GM08714 (cell line): Measurements from ENCODE around the gene POLR3K.
A peak's percentile ranks its signal among the peaks of the same experiment; 100 is the strongest.
"Not testable (repeated sequence)": the region's sequence is repeated elsewhere in the genome, so short reads cannot be mapped to it uniquely, and the experiment has no call there.

ENCODE experiments used
- H3K4me3 ChIP-seq: fragments of 200-500 bp; sonication (Bioruptor generic); 2 replicates; pipeline ENCODE4 v1.5.1; 2014; ENCODE audit warnings: mild to moderate bottlenecking, low read length, inconsistent platforms
- ZNF274 ChIP-seq: IDR thresholded peaks from 2 replicates; pipeline ENCODE4 v1.6.1; 2012; ENCODE audit warnings: mild to moderate bottlenecking, low read depth, low read length

POLR3K gene

DNA sequence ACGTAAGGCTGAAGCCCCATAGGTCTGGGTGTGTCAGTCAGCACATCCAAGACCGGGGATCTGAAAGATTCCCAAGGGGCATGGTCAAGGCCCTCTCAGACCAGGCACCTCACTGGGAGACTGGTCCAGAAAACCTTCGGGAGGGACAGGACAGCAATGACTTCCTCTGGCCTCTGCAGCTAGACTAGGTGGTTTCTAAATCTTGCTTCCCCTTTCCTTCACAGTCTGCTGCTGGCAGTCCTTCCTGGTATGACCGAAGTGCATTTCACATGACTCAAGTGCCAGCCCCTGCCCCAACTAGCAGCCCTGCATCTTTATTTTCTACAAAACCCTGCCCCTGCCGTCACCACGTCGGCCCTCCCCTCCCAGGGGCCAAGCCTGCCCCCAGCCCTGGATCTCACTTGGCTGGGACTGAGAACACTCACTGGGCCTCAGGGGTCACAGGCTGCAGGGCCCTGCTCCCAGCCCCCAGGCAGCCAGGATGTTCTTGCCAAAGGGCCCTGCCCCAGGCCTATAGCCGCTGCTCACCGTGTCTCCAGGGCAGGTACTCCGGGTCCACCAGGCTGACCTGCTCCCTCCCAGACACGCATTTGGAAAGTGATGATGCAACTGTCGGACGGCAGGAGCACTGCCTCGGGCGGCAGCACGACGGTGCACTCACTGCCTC is 18.3 kb downstream of the POLR3K start:
- TF ChIP-seq ZNF274 = no peak

DNA sequence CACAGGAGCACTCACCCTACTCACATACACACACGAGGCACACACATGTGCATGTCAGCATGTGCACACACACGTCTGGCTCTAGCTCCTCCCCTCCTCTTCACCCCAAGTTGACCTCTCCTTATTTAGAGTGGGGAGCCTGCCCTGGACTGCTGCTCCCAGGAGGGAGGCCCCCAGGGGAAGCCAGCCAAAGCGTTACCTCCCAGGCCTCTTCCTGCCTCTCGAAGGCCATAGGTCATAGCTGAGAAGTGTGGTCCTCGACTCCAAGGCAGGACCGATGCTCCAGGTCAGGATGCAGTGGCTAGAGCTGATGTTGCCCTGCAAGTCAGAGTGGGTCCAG is 18.8 kb downstream of the POLR3K start:
- TF ChIP-seq ZNF274 = no peak

More for the DNA sequence above, 18.3 kb downstream of the POLR3K start:
- H3K4me3 ChIP-seq = no peak overlapping the region

DNA sequence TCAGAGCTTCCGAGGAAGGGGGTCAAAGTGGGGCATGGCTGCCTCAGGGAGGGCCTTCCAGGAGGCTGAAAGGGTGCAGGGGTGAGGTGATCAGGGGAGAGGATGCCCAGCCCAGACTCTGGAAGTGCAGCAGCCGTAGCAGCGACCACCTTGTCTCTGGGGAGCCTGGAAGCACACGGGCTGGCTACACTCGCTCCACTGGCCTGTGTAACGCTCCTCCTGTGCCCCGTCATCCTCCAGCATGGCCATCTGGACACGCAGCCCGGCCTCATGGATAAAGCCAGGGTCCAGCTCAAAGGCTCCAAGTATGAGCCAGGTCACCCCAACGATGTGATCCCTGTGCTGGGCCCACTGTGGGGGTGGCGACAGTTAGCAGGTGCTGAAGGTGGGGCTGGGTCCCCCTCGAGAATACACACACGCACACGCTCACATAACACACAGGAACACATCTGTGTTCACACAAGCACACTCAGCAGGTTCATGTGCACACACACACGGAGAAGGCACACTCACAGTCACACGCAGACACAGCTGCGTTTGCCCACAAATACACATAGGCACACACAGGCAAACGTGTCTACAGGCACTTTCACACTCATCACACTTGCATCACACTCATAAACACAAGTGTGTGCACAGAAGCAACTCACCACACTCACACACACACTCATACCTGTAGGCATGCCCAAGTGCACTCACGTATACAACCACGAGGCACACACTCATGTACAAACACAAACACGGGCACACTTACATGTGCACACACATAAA is 19.3 kb downstream of the POLR3K start:
- no peak overlapping the region for H3K4me3 ChIP-seq
- no peak for TF ChIP-seq ZNF274

More for the DNA sequence above, 18.8 kb downstream of the POLR3K start:
- H3K4me3 ChIP-seq = no peak overlapping the region

- H3K4me3 ChIP-seq = not testable (repeated sequence)
Measured at GRCh38 chr16:33154-33876, 20.1 kb downstream of the POLR3K start.

DNA sequence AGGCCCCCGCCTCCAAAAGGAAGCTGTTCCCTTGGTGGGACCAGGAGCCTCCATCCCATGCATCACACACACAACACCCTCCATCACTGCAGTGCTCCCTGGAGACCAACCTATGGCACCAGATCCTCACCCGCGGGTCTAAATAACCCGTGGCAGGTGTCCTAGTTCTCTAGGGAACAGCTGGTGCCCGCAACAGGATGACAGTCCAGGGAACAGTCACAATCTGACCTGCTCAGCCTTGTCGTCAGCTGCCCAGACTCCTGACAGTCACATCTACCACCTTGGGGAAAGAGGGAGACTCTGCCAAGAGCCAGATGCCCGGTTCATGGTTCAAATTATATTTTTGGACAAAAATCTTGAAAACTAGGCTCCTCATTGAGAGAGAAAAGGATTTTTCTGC is 22.8 kb downstream of the POLR3K start:
- H3K4me3 ChIP-seq = not testable (repeated sequence)

- not testable (repeated sequence) for H3K4me3 ChIP-seq
Measured at GRCh38 chr16:25926-26348, 27.5 kb downstream of the POLR3K start.

- H3K4me3 ChIP-seq = not testable (repeated sequence)
Measured at GRCh38 chr16:24151-24550, 29.3 kb downstream of the POLR3K start.

GRCh38 chr16:20886-21285 is 32.5 kb downstream of the POLR3K start:
- H3K4me3 ChIP-seq = not testable (repeated sequence)

DNA sequence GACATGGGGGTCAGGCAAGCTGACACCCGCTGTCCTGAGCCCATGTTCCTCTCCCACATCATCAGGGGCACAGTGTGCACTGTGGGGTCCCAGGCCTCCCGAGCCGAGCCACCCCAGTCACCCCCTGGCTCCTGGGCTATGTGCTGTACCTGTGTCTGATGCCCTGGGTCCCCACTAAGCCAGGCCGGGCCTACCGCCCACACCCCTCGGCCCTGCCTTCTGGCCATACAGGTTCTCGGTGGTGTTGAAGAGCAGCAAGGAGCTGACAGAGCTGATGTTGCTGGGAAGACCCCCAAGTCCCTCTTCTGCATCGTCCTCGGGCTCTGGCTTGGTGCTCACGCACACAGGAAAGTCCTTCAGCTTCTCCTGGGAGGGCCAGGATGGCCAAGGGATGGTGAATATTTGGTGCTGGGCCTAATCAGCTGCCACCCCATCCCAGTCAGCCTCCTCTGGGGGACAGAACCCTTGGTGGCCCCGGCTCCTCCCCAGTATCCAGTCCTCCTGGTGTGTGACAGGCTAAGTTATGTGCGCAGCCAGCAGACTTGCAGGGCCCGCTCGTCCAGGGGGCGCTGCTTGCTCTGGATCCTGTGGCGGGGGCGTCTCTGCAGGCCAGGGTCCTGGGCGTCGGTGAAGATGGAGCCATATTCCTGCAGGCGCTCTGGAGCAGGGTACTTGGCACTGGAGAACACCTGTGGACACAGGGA is 36.2 kb downstream of the POLR3K start:
- H3K4me3 ChIP-seq = not testable (repeated sequence)

DNA sequence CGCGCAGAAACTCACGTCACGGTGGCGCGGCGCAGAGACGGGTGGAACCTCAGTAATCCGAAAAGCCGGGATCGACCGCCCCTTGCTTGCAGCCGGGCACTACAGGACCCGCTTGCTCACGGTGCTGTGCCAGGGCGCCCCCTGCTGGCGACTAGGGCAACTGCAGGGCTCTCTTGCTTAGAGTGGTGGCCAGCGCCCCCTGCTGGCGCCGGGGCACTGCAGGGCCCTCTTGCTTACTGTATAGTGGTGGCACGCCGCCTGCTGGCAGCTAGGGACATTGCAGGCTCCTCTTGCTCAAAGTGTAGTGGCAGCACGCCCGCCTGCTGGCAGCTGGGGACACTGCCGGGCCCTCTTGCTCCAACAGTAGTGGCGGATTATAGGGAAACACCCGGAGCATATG is 42.6 kb downstream of the POLR3K start:
- H3K4me3 ChIP-seq = not testable (repeated sequence)

DNA sequence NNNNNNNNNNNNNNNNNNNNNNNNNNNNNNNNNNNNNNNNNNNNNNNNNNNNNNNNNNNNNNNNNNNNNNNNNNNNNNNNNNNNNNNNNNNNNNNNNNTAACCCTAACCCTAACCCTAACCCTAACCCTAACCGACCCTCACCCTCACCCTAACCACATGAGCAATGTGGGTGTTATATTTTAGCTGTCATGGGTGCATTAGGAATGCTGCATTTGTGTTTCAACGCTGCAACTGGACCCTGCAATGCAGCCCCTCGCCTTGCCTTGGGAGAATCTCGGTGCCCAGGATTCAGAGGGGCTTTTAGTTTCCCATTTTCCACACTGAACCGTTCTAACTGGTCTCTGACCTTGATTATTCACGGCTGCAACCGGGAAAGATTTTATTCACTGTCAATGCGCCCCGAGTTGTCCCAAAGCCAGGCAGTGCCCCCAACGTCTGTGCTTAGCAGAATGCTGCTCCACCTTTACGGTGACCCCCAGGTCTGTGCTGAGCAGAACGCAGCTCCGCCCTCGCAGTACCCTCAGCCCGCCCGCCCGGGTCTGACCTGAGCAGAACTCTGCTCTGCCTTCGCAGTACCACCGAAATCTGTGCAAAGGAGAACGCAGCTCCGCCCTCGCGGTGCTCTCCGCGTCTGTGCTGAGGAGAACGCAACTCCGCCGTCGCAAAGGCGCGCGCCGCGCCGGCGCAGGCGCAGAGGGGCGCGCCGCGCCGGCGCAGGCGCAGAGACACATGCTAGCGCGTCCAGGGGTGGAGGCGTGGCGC is 43.3 kb downstream of the POLR3K start:
- no peak for TF ChIP-seq ZNF274
- peak overlapping the region; percentile 95; the same call in 1 of the 2 replicates for H3K4me3 ChIP-seq
